ENCODE results near the gene GNAI2.
"Not testable (repeated sequence)": the region's sequence is repeated elsewhere in the genome, so short reads cannot be mapped to it uniquely, and the experiment has no call there.

GNAI2 gene

DNA sequence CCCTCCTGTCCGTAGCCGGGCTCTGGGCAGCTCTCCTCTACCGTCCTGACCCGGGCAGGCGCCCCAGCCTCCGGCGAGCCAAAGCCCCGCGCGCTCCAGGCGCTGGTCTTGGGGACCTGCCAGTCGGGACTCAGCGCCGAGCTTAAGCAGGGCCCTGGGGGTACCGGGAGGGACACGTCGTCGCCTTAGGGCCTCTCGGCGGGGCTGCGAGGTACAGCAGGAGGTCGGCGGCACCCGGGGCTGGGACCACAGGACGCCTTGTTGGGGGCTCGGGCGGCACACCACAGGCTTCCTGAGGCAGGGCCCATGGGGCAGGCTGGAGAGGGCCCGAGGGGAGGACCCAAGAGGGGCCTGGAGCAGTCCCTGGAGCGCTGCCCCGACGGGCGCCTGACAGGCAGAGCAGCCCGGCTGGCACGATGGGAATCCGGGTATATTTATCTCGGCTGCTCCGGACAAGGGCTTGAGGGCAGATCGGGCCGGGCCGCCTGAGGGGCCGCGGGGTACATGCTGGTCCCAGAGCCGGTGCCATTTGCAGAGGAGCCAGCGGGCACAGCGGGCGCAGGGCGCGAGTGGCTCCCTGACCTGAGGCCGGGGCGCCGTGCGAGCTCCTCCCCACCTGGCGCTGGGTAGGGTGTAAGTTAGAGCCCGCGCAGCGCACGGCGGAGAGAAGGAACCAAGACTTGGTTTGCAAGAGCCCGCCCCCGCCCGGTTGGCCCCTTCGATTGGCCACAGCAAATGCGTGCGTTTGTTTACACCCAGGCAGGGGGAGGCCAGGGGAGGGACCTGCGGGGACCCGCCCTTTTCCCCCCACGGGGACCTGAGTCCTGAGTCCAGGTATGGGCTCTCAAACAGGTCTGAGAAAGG, 30.4 kb upstream of the GNAI2 start:
- no peak for DNase-seq

DNA sequence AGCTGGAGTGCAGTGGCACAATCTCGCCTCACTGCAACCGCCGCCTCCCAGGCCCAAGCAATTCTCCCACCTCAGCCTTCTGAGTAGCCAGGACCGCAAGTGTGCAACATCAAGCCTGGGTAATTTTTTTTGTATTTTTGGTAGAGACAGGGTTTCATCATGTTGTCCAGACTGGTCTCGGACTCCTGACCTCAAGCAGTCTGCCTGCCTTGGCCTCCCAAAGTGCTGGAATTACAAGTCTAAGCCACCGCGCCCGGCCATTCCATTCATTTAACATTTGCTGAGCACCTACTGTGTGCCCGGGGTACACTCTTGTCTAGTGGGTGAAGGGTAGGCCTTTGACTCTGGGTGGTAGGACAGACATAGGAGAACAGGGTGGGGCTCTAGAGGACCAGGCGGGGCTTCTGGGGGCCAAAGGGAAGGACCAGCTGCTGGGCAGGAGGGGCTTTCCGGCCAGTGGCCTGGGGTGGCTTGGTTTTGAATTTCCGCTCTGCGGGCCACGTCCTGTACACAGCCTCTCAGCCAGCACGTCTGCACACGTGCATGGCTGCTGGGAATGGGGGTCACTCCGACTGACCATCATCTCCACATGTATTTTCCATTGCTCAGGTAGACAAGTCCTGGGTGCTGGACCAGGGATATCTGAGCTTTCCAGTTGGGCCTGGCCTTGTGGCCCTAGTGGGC, 28.5 kb upstream of the GNAI2 start:
- DNase-seq, result no peak

GRCh38 chr3:50208677-50209344, 27.2 kb upstream of the GNAI2 start:
- DNase-seq, result no peak

GRCh38 chr3:50210176-50210509, 25.9 kb upstream of the GNAI2 start:
- DNase-seq, result no peak

- DNase-seq, result no peak
Measured at GRCh38 chr3:50210510-50211367, 25.3 kb upstream of the GNAI2 start.

GRCh38 chr3:50211368-50211717, 24.7 kb upstream of the GNAI2 start:
- DNase-seq, result not testable (repeated sequence)

GRCh38 chr3:50211930-50212329, 24.1 kb upstream of the GNAI2 start:
- no peak for DNase-seq

- DNase-seq, result no peak
Measured at GRCh38 chr3:50212502-50212901, 23.5 kb upstream of the GNAI2 start.

GRCh38 chr3:50212971-50213370, 23.0 kb upstream of the GNAI2 start:
- no peak for DNase-seq

DNA sequence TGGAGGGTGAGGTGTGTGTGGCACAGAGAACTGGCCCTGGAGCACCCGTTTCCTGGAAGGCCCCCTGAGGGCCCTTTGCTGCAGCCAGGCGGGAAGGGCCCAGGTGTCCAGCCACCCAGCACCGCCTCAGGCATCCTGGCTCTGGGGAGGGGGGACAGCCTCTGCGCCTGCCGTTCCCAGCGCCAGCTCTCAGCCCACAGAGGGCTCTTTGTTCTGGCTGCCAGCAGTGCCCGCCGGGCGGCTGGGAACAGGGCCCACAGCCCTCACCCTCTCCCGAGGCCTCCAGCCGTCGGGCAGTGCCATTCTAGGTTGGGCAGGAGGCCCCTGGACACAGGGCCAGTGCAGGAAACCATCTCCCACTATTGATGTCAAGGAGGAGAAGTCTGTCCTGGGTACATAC, 22.6 kb upstream of the GNAI2 start:
- DNase-seq, result no peak

DNA sequence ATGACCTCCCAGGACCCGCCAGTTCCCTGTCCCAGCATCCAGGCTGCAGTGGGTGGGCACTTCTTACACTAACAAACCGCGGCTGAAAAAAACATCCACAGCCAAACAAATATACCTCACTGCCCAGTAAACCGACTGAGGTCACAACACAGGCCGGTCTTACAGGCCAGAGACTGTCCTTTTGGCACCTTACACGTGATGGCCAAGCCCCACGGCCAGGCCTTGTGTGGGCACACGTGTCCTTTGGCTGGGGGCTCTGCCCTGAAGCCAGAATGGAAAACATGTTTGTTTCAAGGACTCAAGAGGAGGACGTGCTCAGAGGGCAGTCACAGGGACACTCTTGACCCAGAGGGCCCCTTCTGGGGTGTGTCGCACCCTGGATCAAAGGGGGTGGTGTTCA, 21.2 kb upstream of the GNAI2 start:
- DNase-seq, result no peak

GRCh38 chr3:50215529-50215928, 20.5 kb upstream of the GNAI2 start:
- no peak for DNase-seq

DNA sequence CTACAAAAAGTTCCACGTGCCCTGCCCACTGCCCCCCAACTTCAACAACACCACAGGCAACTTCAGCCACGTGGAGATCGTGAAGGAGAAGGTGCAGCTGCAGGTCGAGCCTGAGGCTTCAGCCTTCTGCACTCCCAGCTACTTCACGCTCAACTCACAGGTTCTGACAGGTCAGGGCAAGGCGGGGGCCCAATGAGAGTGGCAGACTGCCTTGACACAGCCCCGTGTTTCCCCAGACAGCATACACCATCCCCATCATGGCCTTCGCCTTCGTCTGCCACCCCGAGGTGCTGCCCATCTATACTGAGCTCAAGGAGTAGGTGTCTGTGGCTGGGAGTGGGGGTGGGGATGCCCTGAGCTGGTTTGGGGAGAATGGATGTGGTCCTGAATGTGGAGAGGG, 18.3 kb upstream of the GNAI2 start:
- no peak for DNase-seq

- DNase-seq, result no peak
Measured at GRCh38 chr3:50218448-50218847, 17.6 kb upstream of the GNAI2 start.

GRCh38 chr3:50219285-50219684, 16.7 kb upstream of the GNAI2 start:
- no peak for DNase-seq

DNA sequence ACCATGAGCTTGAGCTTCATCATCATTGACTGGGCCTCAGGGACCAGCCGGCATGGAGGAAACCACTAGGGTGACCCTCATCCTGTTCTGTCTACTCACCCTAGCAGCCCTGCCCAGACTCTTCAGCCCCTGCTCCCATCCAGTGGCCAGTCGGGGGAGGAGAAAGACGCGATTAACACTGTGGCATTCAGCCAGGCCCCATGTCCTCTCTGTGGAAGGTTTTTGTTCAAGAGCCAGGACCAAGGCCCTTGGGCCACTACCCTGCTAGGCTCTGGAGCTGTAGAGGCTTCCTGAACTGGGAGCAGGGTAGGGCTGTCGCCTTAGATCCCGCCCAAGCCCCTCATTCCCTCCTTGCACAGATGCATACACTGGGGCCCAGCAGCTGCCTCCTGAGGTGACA, 15.9 kb upstream of the GNAI2 start:
- DNase-seq, result no peak

GRCh38 chr3:50221051-50221410, 15.0 kb upstream of the GNAI2 start:
- DNase-seq, result no peak

GRCh38 chr3:50221411-50222168, 14.4 kb upstream of the GNAI2 start:
- no peak for DNase-seq

DNA sequence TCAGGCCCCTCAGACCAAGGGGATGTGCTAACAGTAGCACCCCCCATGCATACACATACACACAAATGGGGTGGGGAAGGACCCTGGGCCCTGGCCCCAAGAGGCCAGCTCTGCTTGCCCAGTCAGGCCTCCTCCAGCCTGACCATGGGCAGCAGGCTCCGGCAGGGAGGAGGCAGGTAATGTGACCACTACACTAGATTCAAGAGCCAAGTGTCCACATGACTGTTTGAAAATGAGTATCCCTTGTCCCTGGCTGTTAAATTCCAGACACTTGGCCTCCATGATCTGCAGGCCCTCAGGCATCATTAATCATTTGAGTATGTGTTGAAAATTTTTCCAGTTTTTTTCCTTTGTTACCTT, 13.9 kb upstream of the GNAI2 start:
- no peak for DNase-seq

- DNase-seq, result no peak
Measured at GRCh38 chr3:50224639-50225038, 11.4 kb upstream of the GNAI2 start.

- no peak for DNase-seq
Measured at GRCh38 chr3:50226888-50227389, 9.1 kb upstream of the GNAI2 start.

Data from NCI-H187 treated with DMSO at 0.1 percent for 48 hours (cell line).